Lung (tissue), 12 donors: ENCODE measurements around the gene MELTF. TPM values are rescaled to one million over a fixed set of nuclear protein-coding genes. Genes with fewer than 3 reads are reported as not detected.
A peak's percentile ranks its signal among the peaks of the same experiment; 100 is the strongest.

Experiments used
- ATAC-seq: fragments of 200-7000 bp; cut with Tn5 transposase; one replicate; pipeline ENCODE4 v1.9.1; 2020; ENCODE audit warnings: moderate number of reproducible peaks; ENCODE audit not compliant: insufficient read depth, low FRiP score
- DNase-seq, 3 donors: peaks; one replicate each; pipeline ENCODE4 v3.0.0-alpha.2; 2013 to 2017
- H3K27ac ChIP-seq, 2 donors: one replicate each; pipeline ENCODE4 v1.5.1; 2013; ENCODE audit warnings: mild to moderate bottlenecking in 2 of 2, moderate library complexity in 2 of 2, control low read depth in 1 of 2, inconsistent platforms in 1 of 2, low read depth in 1 of 2, low read length in 1 of 2
- H3K27me3 ChIP-seq, 3 donors: one replicate each; pipeline ENCODE4 v1.5.1; 2013; ENCODE audit warnings: low read length in 2 of 3; ENCODE audit not compliant: control insufficient read depth in 3 of 3, insufficient read depth in 3 of 3
- H3K36me3 ChIP-seq, 4 donors: one replicate each; pipeline ENCODE4 v1.5.1; 2013; ENCODE audit warnings: low read length in 4 of 4, mild to moderate bottlenecking in 1 of 4, moderate library complexity in 1 of 4; ENCODE audit not compliant: control insufficient read depth in 4 of 4, insufficient read depth in 4 of 4
- H3K4me1 ChIP-seq, 5 donors: one replicate each; pipeline ENCODE4 v1.5.1; 2013; ENCODE audit warnings: low read length in 5 of 5, mild to moderate bottlenecking in 2 of 5, moderate library complexity in 1 of 5; ENCODE audit not compliant: control insufficient read depth in 5 of 5, insufficient read depth in 5 of 5
- H3K4me3 ChIP-seq: one replicate; pipeline ENCODE4 v1.5.1; 2013; ENCODE audit warnings: mild to moderate bottlenecking, control low read depth, moderate library complexity
- H3K9ac ChIP-seq, 2 donors: one replicate each; pipeline ENCODE4 v1.5.1; 2013; ENCODE audit warnings: low read length in 2 of 2, control low read depth in 1 of 2; ENCODE audit not compliant: insufficient read depth in 1 of 2
- H3K9me3 ChIP-seq, 4 donors: one replicate each; pipeline ENCODE4 v1.5.1; 2013; ENCODE audit warnings: low read length in 3 of 4, mild to moderate bottlenecking in 1 of 4, moderate library complexity in 1 of 4; ENCODE audit not compliant: control insufficient read depth in 4 of 4, insufficient read depth in 3 of 4
- WGBS, 2 donors: extraction: QIAGEN DNeasy Blood & Tissue Kit; methylation state at CpG; one replicate each; pipeline ENCODE4 v1.1.7; 2013; 5-methylcytosine and 5-hydroxymethylcytosine counted together
- polyA plus RNA-seq, 2 donors: library from polyadenylated mRNA; stranded (reverse); fragments of 200-250 nt; gene quantifications; one replicate each; pipeline ENCODE4 v1.2.1, GENCODE V29; 2013
- total RNA-seq, 2 donors: library from RNA; depleted of rRNA in 1 of 2; stranded (reverse); fragments of >200 nt in 1 of 2; gene quantifications; one replicate each; pipeline ENCODE4 v1.2.1, GENCODE V29; 2014 to 2021
- TF ChIP-seq, protein P1 (sequence below): IDR thresholded peaks from 2 replicates; pipeline ENCODE4 v1.5.1; 2012; ENCODE audit warnings: mild to moderate bottlenecking; ENCODE audit errors: control extremely low read depth, extremely low read depth
- donor health status: control.
- donor health status: control.
- donor health status: Bipolar disorder and iron deficiency.
- donor health status: healthy.
- donor health status: DM: yes; HTN: yes; CAD: no.

The MELTF gene
- total and polyA plus RNA-seq, 4 donors = 2.6 to 10.6 (median 3.9) TPM

GRCh38 chr3:197031315-197032285 lies 2.0 kb upstream of the MELTF start:
- DNase-seq (peak in 2 of 3 donors; percentile 21 to 32), ATAC-seq (peak; percentile 51)
- Histone ChIP-seq H3K4me1 (peaks cover 0 to 8% (median 0%) of the 10 kb centered on the region in 5 donors), H3K4me3 (no peak overlapping the region), H3K36me3 (no peaks in the 10 kb centered on the region), H3K9ac (no peak overlapping the region), H3K9me3 (no peaks in the 10 kb centered on the region), H3K27me3 (peaks cover 0 to 11% (median 3%) of the 10 kb centered on the region in 3 donors), H3K27ac (peak overlapping the region in 1 of 2 donors; percentile 82)
- 37 to 41% methylated on average over 12 of the region's 12 CpGs for WGBS, 2 donors
- TF ChIP-seq, protein P1, sequence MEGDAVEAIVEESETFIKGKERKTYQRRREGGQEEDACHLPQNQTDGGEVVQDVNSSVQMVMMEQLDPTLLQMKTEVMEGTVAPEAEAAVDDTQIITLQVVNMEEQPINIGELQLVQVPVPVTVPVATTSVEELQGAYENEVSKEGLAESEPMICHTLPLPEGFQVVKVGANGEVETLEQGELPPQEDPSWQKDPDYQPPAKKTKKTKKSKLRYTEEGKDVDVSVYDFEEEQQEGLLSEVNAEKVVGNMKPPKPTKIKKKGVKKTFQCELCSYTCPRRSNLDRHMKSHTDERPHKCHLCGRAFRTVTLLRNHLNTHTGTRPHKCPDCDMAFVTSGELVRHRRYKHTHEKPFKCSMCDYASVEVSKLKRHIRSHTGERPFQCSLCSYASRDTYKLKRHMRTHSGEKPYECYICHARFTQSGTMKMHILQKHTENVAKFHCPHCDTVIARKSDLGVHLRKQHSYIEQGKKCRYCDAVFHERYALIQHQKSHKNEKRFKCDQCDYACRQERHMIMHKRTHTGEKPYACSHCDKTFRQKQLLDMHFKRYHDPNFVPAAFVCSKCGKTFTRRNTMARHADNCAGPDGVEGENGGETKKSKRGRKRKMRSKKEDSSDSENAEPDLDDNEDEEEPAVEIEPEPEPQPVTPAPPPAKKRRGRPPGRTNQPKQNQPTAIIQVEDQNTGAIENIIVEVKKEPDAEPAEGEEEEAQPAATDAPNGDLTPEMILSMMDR = no peak

DNA sequence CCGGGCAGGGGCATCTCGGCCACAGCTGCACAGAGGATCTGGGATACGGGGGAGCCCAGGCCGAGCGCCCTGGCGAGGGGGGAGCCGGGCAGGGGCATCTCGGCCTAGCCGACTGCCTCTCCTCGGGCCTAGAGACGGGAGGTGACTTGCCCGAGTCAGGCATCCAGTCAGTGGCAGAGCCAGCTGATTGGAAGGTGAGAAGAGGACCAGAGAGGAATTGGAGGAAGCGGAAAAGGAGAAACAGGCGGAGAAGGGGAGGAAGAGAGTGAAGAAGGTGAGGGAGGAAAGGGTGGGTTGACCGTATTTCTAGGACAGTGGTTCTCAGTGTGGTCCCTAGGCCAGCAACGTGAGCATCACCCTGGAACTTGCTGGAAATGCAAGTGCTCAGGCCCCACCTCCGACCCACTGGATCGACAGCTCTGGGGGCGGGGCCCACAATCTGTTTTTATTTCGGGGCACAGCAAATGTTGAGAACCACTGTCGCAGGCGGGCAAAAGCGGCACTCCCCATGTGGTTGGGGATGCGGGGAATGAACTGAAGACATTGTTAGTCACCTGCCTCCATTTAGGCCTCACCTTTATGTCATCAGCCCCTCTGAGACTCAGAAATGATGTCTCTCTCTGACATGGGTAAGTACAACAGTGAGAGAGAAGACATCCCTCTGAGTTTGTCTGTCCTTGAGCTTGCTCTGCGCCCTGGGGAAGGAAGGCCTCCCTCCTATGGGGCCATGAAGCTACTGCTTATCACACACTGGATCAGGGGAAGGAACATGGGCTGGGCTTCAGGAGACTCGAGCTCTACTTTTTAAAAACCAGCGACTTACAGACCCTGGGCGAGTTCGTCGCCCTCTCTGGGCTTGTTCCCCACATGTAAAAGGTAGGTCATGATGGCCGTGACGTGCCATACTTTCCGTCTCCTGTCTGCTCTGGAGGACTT lies 1.0 kb upstream of the MELTF start:
- Histone ChIP-seq H3K4me1 (peaks cover 0 to 8% (median 0%) of the 10 kb centered on the region in 5 donors), H3K36me3 (no peaks in the 10 kb centered on the region), H3K27me3 (peaks cover 0 to 11% (median 3%) of the 10 kb centered on the region in 3 donors), H3K27ac (peak overlapping the region in 1 of 2 donors; percentile 82), H3K9ac (no peak overlapping the region), H3K4me3 (no peak overlapping the region), H3K9me3 (no peaks in the 10 kb centered on the region)
- DNase-seq (no peak), ATAC-seq (no peak)
- TF ChIP-seq, protein P1 = no peak
- 89% methylated on average over 31 of the region's 33 CpGs for WGBS, 2 donors

- WGBS, 2 donors = 5 to 6% methylated on average over 58 to 67 of the region's 67 CpGs
- Histone ChIP-seq H3K27me3 (peaks cover 0 to 13% (median 2%) of the 10 kb centered on the region in 3 donors), H3K4me3 (no peak overlapping the region), H3K9me3 (no peaks in the 10 kb centered on the region), H3K9ac (no peak overlapping the region), H3K4me1 (peaks cover 0 to 8% (median 0%) of the 10 kb centered on the region in 5 donors), H3K27ac (peak overlapping the region in 1 of 2 donors; percentile 50), H3K36me3 (no peaks in the 10 kb centered on the region)
- peak in 2 of 3 donors; percentile 11 to 13 for DNase-seq
- TF ChIP-seq, protein P1 = no peak
- no peak for ATAC-seq
Observed at GRCh38 chr3:197028728-197029510, 698 bp downstream of the MELTF start.
